Uterus (tissue), 4 donors: ENCODE results near the gene KCNH2. TPM values are rescaled to one million over a fixed set of nuclear protein-coding genes. Genes with fewer than 3 reads are reported as not detected.

Experiments used
- DNase-seq, 2 donors: peaks; one replicate each; pipeline ENCODE4 v3.0.0-alpha.2; 2019 to 2020
- H3K27ac ChIP-seq, 2 donors: fragments of 200-600 bp; sonication (generic); 1 replicate in 1 of 2; 2 replicates in 1 of 2; pipeline ENCODE4 v1.5.1; 2016 to 2018
- H3K27me3 ChIP-seq, 2 donors: fragments of 200-600 bp; sonication (generic); one replicate each; pipeline ENCODE4 v1.5.1; 2018 to 2019; ENCODE audit warnings: control low read depth in 1 of 2
- H3K36me3 ChIP-seq, 2 donors: fragments of 200-600 bp; sonication (generic); one replicate each; pipeline ENCODE4 v1.5.1; 2019; ENCODE audit warnings: control low read depth in 1 of 2
- H3K4me1 ChIP-seq, 2 donors: fragments of 200-600 bp; sonication (generic); one replicate each; pipeline ENCODE4 v1.5.1; 2018 to 2019; ENCODE audit warnings: control low read depth in 1 of 2
- H3K4me3 ChIP-seq, 2 donors: fragments of 200-600 bp; sonication (generic); 1 replicate in 1 of 2; 2 replicates in 1 of 2; pipeline ENCODE4 v1.5.1; 2018 to 2019; ENCODE audit warnings: mild to moderate bottlenecking in 1 of 2
- H3K9me3 ChIP-seq, 2 donors: fragments of 200-600 bp; sonication (generic); one replicate each; pipeline ENCODE4 v1.5.1; 2019; ENCODE audit warnings: control low read depth in 1 of 2
- POLR2A ChIP-seq, 2 donors: fragments of 450-650 bp; IDR thresholded peaks; one replicate each; pipeline ENCODE4 v1.6.1; 2016; ENCODE audit warnings: antibody characterized with exemption in 2 of 2, mild to moderate bottlenecking in 1 of 2, moderate library complexity in 1 of 2
- intact Hi-C: fragments of 100-400 bp; cut with DNase I; formaldehyde crosslinking; loops from one replicate; pipeline ENCODE4 v1.15.1; 2023; ENCODE audit warnings: low total_unique reads
- total RNA-seq, 4 donors: library from RNA; depleted of rRNA in 3 of 4; stranded (reverse); fragments of >200 nt in 3 of 4; gene quantifications; one replicate each; pipeline versions ENCODE4 v1.1.0 to v1.2.4, GENCODE V29; 2014 to 2023
- TF ChIP-seq, protein P1 (sequence below), 4 experiments: fragments of 200-600 bp in 2 of 4; fragments of 450-650 bp in 2 of 4; sonication (generic) in 2 of 4; IDR thresholded peaks; one replicate each; pipeline ENCODE4 v1.5.1; 2016 to 2019; ENCODE audit warnings: antibody characterized with exemption in 4 of 4, mild to moderate bottlenecking in 2 of 4, moderate library complexity in 1 of 4
- donor health status: DM: yes; HTN: yes; CAD: no.

KCNH2 gene
- total RNA-seq, 4 donors from 2014 or later = 9.1 to 51.0 (median 22.8) TPM

DNA sequence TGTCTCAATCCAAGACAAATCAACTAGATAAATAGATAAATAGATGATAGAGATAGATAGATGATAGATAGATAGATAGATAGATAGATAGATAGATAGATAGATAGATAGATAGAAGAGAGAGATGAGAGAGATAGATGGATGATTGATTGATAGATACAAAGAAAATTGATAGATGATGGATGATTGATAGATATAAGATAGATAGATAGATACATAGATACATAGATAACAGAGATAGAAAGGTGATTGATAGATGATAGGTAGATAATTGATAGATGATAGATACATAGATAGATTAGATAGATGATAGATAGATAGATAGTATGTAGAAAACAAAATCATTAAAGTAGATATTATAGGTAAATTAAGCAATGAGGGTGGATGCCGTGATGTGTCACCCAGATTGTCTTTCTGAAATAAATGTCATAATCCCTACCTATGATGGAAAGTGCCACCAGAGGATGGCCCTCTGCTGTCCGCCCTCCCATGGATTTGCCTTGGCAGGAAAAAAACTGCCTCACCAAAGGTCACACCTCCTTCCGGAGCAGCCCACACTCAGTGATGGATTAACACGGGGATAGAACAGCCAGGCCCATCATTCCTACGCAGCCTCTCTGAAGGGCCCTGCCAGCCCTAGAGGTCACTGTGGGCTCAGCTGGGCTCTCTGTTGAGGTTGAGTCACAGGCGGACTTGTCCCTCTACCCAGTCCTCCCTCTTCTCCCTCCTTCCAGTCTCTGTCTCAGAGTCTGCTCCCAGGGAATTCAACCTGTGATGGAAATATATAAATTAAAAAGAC lies 50.8 kb downstream of the KCNH2 start:
- no peak for TF ChIP-seq POLR2A (IDR thresholded peaks at IDR 0.05)
- TF ChIP-seq, protein P1, sequence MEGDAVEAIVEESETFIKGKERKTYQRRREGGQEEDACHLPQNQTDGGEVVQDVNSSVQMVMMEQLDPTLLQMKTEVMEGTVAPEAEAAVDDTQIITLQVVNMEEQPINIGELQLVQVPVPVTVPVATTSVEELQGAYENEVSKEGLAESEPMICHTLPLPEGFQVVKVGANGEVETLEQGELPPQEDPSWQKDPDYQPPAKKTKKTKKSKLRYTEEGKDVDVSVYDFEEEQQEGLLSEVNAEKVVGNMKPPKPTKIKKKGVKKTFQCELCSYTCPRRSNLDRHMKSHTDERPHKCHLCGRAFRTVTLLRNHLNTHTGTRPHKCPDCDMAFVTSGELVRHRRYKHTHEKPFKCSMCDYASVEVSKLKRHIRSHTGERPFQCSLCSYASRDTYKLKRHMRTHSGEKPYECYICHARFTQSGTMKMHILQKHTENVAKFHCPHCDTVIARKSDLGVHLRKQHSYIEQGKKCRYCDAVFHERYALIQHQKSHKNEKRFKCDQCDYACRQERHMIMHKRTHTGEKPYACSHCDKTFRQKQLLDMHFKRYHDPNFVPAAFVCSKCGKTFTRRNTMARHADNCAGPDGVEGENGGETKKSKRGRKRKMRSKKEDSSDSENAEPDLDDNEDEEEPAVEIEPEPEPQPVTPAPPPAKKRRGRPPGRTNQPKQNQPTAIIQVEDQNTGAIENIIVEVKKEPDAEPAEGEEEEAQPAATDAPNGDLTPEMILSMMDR (IDR thresholded peaks at IDR 0.05) = no peak
- no peaks in the 10 kb centered on the region for H3K9me3 ChIP-seq
- no peak overlapping the region for H3K27ac ChIP-seq
- no peaks in the 10 kb centered on the region for H3K27me3 ChIP-seq
- H3K4me3 ChIP-seq = no peak overlapping the region
- no peaks in the 10 kb centered on the region for H3K36me3 ChIP-seq
- intact Hi-C loops = no loop called here
- no peak for DNase-seq
- no peaks in the 10 kb centered on the region for H3K4me1 ChIP-seq

DNA sequence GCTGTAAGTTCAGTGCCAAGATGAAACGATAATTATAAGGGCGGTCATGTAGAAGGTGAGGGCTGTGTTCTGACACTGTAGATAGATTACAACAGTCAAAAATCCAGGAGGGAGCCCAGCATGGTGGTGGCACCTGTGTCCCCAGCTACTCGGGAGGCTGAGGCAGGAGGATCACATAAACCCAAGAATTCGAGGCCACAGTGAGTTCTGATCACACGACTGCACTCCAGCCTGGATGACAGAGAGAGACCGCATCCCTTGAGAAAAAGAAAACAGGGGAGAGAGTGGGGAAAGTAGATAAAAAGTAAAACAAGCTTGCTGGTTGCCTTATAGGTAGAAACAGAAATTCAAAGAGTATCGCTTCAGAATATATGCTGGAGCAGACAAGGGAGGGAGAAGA lies 52.1 kb downstream of the KCNH2 start:
- no peaks in the 10 kb centered on the region for H3K4me1 ChIP-seq
- TF ChIP-seq POLR2A (IDR thresholded peaks at IDR 0.05) = no peak
- TF ChIP-seq, protein P1 (IDR thresholded peaks at IDR 0.05) = no peak
- DNase-seq = no peak
- H3K9me3 ChIP-seq = no peaks in the 10 kb centered on the region
- no peaks in the 10 kb centered on the region for H3K36me3 ChIP-seq
- H3K27me3 ChIP-seq = no peaks in the 10 kb centered on the region
- no peak overlapping the region for H3K4me3 ChIP-seq
- H3K27ac ChIP-seq = no peak overlapping the region
- intact Hi-C loops = no loop called here

DNA sequence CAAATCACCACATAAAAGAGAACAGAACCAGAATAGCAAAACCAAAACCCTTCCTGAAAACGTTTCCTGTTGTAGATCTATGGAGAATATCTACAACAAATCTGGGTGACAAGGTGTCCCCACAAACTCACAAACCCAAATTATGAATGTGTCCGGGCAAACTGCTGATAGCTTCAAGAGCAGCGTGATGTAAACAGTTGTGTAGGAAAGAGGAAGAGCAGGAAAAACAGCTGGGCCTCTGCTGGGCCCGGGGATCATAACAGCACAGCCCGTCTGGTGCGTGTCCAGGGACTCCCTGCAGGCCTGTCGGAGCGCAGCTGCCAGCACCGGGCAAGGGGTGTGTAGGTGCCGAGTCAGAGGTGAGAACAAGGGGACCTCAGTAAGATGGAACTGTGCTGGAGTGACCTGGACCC lies 53.7 kb downstream of the KCNH2 start:
- TF ChIP-seq, protein P1 (IDR thresholded peaks at IDR 0.05) = no peak
- TF ChIP-seq POLR2A (IDR thresholded peaks at IDR 0.05) = no peak
- DNase-seq = no peak
- Histone ChIP-seq H3K36me3 (no peaks in the 10 kb centered on the region), H3K4me3 (no peak overlapping the region), H3K27me3 (no peaks in the 10 kb centered on the region), H3K27ac (no peak overlapping the region), H3K4me1 (no peaks in the 10 kb centered on the region), H3K9me3 (no peaks in the 10 kb centered on the region)
- intact Hi-C loops = no loop called here

DNA sequence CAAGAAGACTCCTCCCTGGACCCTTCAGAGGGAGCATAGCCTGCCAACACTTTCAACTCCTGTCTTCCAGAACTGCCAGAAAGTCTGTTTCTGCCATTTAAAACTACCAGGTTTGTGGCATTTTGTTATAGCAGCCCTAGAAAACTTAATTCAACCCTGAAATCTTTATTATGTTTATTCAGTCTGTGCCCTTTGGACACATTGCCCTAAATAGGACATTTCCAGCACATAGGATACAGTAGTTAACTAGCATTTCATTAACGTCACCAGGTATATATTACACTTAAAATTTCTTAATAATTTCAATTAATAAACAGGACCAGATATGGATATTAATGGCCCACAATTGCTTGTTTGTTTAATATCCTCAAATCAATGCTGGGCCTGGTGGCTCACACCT lies 54.3 kb downstream of the KCNH2 start:
- no peak overlapping the region for H3K4me3 ChIP-seq
- no peak for DNase-seq
- TF ChIP-seq, protein P1 (IDR thresholded peaks at IDR 0.05) = no peak
- no peak for TF ChIP-seq POLR2A (IDR thresholded peaks at IDR 0.05)
- intact Hi-C loops = no loop called here
- no peaks in the 10 kb centered on the region for H3K36me3 ChIP-seq
- no peak overlapping the region for H3K27ac ChIP-seq
- peaks cover 0 to 2% of the 10 kb centered on the region in 2 donors for H3K4me1 ChIP-seq
- no peaks in the 10 kb centered on the region for H3K9me3 ChIP-seq
- H3K27me3 ChIP-seq = no peaks in the 10 kb centered on the region

DNA sequence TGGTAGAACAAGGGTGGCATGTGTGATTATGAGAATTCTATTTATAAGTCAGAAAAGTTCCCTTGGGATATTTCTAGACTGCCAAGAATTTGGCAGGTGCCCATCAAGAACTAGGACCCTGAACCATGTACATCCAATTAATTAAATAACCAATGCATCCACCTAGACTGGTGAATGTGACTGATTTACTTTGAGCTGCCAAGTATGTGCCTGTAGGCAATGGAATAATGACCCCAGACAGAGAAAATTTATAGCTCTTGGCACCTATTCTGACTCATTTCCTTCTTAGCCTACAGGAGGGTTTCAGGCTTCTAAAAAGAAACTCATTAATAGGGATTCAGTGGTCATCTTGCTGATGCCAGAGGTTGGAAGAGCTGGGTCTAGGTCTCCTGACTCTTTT lies 54.9 kb downstream of the KCNH2 start:
- H3K27ac ChIP-seq = no peak overlapping the region
- no peaks in the 10 kb centered on the region for H3K27me3 ChIP-seq
- no peaks in the 10 kb centered on the region for H3K36me3 ChIP-seq
- DNase-seq = no peak
- TF ChIP-seq, protein P1 (IDR thresholded peaks at IDR 0.05) = no peak
- no peak for TF ChIP-seq POLR2A (IDR thresholded peaks at IDR 0.05)
- no peak overlapping the region for H3K4me3 ChIP-seq
- peaks cover 0 to 6% of the 10 kb centered on the region in 2 donors for H3K4me1 ChIP-seq
- no peaks in the 10 kb centered on the region for H3K9me3 ChIP-seq
- intact Hi-C loops = no loop called here
